Tibial nerve (tissue), 4 donors: Measurements from ENCODE around the gene DNAH5. TPM values are rescaled to one million over a fixed set of nuclear protein-coding genes. Genes with fewer than 3 reads are reported as not detected.

Source experiments
- DNase-seq, 2 donors: peaks; one replicate each; pipeline ENCODE4 v3.0.0-alpha.2; 2019; ENCODE audit warnings: low spot score in 2 of 2
- H3K27ac ChIP-seq, 4 donors: fragments of 200-600 bp; sonication (generic) in 3 of 4; one replicate each; pipeline ENCODE4 v1.5.1; 2017 to 2019; ENCODE audit warnings: mild to moderate bottlenecking in 1 of 4
- H3K27me3 ChIP-seq, 2 donors: fragments of 200-600 bp; sonication (generic) in 1 of 2; one replicate each; pipeline versions ENCODE4 v1.5.1 to v1.6.0; 2017 to 2019
- H3K36me3 ChIP-seq, 3 donors: fragments of 200-600 bp; sonication (generic); one replicate each; pipeline ENCODE4 v1.5.1; 2018 to 2019
- H3K4me1 ChIP-seq, 4 donors: fragments of 200-600 bp; sonication (generic) in 3 of 4; one replicate each; pipeline ENCODE4 v1.5.1; 2017 to 2019
- H3K4me3 ChIP-seq, 4 donors: fragments of 200-600 bp; sonication (generic) in 3 of 4; one replicate each; pipeline ENCODE4 v1.5.1; 2017 to 2019; ENCODE audit warnings: mild to moderate bottlenecking in 1 of 4, moderate library complexity in 1 of 4
- H3K9me3 ChIP-seq, 4 donors: fragments of 200-600 bp; sonication (generic) in 3 of 4; one replicate each; pipeline ENCODE4 v1.5.1; 2017 to 2019
- EP300 ChIP-seq, 2 donors: sonication (generic); formaldehyde crosslinking; IDR thresholded peaks; one replicate each; pipeline ENCODE4 v1.6.1; 2017; ENCODE audit warnings: antibody characterized with exemption in 2 of 2, mild to moderate bottlenecking in 1 of 2
- POLR2A ChIP-seq, 2 donors: fragments of 450-650 bp; IDR thresholded peaks; one replicate each; pipeline ENCODE4 v1.6.1; 2017; ENCODE audit warnings: antibody characterized with exemption in 2 of 2, mild to moderate bottlenecking in 2 of 2, moderate library complexity in 2 of 2
- WGBS, 2 donors: methylation state at CpG; one replicate each; pipeline ENCODE4 v1.1.5; 2018; 5-methylcytosine and 5-hydroxymethylcytosine counted together
- total RNA-seq, 4 donors: library from RNA; depleted of rRNA; stranded (reverse); fragments of >200 nt; gene quantifications; one replicate each; pipeline ENCODE4 v1.1.0, GENCODE V29; 2016
- TF ChIP-seq, protein P1 (sequence below), 5 experiments: fragments of 200-600 bp in 3 of 5; fragments of 450-650 bp in 2 of 5; sonication (generic) in 3 of 5; IDR thresholded peaks; one replicate each; pipeline ENCODE4 v1.5.1; 2016 to 2019; ENCODE audit warnings: antibody characterized with exemption in 5 of 5, mild to moderate bottlenecking in 3 of 5, moderate library complexity in 2 of 5

DNAH5 gene
- total RNA-seq, 4 donors from 2014 or later, result 0.21 to 0.60 (median 0.31) TPM

DNA sequence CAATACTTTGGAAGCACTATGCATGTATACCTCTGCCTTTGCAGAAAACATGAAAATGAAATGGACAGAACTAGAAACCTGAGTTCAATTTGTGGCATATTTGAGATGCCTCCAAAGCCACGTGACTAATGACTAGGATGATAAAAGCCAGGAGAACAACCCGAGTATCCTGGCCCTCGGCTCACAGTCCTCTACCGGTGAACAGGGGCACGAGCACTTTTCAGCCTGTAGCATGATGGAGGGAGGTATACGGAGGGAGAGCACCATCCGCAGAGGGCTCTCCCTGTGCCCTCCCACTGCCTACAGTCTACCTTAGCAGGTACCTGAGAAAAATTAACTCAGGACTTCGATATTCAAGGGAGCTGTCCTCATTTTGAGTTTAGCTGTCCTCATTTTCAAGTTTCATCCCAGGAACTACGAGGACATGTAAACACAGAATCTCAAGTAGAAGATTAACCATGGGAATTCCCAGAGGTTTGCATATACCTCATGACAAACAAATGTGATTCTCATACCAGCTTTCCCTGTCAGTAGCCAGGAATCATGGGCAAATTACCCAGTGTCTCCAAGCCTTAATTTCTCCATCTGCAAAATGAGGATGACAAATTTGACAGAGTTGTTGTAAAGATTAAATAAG is 249.3 kb downstream of the DNAH5 start:
- WGBS, 2 donors, result 74 to 76% methylated on average over 9 of the region's 9 CpGs
- DNase-seq, result no peak
- H3K27me3 ChIP-seq, result no peaks in the 10 kb centered on the region
- H3K4me1 ChIP-seq, result no peaks in the 10 kb centered on the region
- no peak overlapping the region for H3K27ac ChIP-seq
- H3K4me3 ChIP-seq, result no peak overlapping the region
- TF ChIP-seq POLR2A (IDR thresholded peaks at IDR 0.05) (no peak), EP300 (IDR thresholded peaks at IDR 0.05) (no peak)
- TF ChIP-seq, protein P1, sequence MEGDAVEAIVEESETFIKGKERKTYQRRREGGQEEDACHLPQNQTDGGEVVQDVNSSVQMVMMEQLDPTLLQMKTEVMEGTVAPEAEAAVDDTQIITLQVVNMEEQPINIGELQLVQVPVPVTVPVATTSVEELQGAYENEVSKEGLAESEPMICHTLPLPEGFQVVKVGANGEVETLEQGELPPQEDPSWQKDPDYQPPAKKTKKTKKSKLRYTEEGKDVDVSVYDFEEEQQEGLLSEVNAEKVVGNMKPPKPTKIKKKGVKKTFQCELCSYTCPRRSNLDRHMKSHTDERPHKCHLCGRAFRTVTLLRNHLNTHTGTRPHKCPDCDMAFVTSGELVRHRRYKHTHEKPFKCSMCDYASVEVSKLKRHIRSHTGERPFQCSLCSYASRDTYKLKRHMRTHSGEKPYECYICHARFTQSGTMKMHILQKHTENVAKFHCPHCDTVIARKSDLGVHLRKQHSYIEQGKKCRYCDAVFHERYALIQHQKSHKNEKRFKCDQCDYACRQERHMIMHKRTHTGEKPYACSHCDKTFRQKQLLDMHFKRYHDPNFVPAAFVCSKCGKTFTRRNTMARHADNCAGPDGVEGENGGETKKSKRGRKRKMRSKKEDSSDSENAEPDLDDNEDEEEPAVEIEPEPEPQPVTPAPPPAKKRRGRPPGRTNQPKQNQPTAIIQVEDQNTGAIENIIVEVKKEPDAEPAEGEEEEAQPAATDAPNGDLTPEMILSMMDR (IDR thresholded peaks at IDR 0.05), result no peak
- no peaks in the 10 kb centered on the region for H3K9me3 ChIP-seq
- H3K36me3 ChIP-seq, result no peaks in the 10 kb centered on the region

GRCh38 chr5:13692172-13692571 is 252.3 kb downstream of the DNAH5 start:
- no peak for DNase-seq
- H3K4me3 ChIP-seq, result no peak overlapping the region
- no peak overlapping the region for H3K27ac ChIP-seq
- H3K4me1 ChIP-seq, result no peaks in the 10 kb centered on the region
- TF ChIP-seq, protein P1 (IDR thresholded peaks at IDR 0.05), result no peak
- TF ChIP-seq EP300 (IDR thresholded peaks at IDR 0.05) (no peak), POLR2A (IDR thresholded peaks at IDR 0.05) (no peak)
- H3K9me3 ChIP-seq, result peaks cover 0 to 15% (median 0%) of the 10 kb centered on the region in 4 donors
- H3K27me3 ChIP-seq, result no peaks in the 10 kb centered on the region
- H3K36me3 ChIP-seq, result no peaks in the 10 kb centered on the region

GRCh38 chr5:13676531-13676930 is 268.0 kb downstream of the DNAH5 start:
- Histone ChIP-seq H3K9me3 (no peaks in the 10 kb centered on the region), H3K27me3 (no peaks in the 10 kb centered on the region), H3K4me3 (no peak overlapping the region), H3K36me3 (no peaks in the 10 kb centered on the region), H3K4me1 (no peaks in the 10 kb centered on the region), H3K27ac (no peak overlapping the region)
- WGBS, 2 donors, result 83 to 92% methylated on average over 4 of the region's 4 CpGs
- no peak for DNase-seq
- TF ChIP-seq EP300 (IDR thresholded peaks at IDR 0.05) (no peak), POLR2A (IDR thresholded peaks at IDR 0.05) (no peak)
- TF ChIP-seq, protein P1 (IDR thresholded peaks at IDR 0.05), result no peak

DNA sequence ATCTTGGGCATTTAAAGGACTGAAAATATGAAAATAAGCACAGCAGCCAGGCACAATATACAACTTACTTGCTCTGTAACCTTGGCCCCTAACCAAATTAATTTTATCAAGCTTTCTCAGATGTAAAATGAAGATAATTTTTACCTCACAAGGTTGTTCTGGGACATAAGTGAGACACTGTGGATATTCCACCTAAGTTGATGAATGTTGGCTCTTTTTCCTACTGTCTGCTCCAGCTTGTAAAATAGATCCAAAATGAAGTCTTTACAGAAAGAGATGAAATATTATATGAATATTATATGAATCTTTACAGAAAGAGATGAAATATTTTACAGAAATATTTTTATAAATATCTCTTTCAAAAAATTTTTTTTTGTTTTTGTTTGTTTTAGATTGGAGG is 270.1 kb downstream of the DNAH5 start:
- Histone ChIP-seq H3K27ac (no peak overlapping the region), H3K36me3 (no peaks in the 10 kb centered on the region), H3K4me3 (no peak overlapping the region), H3K4me1 (no peaks in the 10 kb centered on the region), H3K9me3 (no peaks in the 10 kb centered on the region), H3K27me3 (no peaks in the 10 kb centered on the region)
- no peak for DNase-seq
- TF ChIP-seq EP300 (IDR thresholded peaks at IDR 0.05) (no peak), POLR2A (IDR thresholded peaks at IDR 0.05) (no peak)
- TF ChIP-seq, protein P1 (IDR thresholded peaks at IDR 0.05), result no peak

GRCh38 chr5:13673511-13673910 is 271.0 kb downstream of the DNAH5 start:
- no peak overlapping the region for H3K27ac ChIP-seq
- no peak for DNase-seq
- 40 to 45% methylated on average over 3 of the region's 3 CpGs for WGBS, 2 donors

More at GRCh38 chr5:13673511-13673910, 271.0 kb downstream of the DNAH5 start:
- Histone ChIP-seq H3K36me3 (no peaks in the 10 kb centered on the region), H3K27me3 (no peaks in the 10 kb centered on the region), H3K4me3 (no peak overlapping the region), H3K9me3 (no peaks in the 10 kb centered on the region), H3K4me1 (no peaks in the 10 kb centered on the region)
- TF ChIP-seq EP300 (IDR thresholded peaks at IDR 0.05) (no peak), POLR2A (IDR thresholded peaks at IDR 0.05) (no peak)
- TF ChIP-seq, protein P1 (IDR thresholded peaks at IDR 0.05), result no peak
